Measurements from ENCODE around the gene SLC51B. TPM values are rescaled to one million over a fixed set of nuclear protein-coding genes. Genes with fewer than 3 reads are reported as not detected.

Gene SLC51B
- total RNA-seq, 1 donor from 2014 or later: not detected

- DNase-seq (ENCODE audit: low spot score): peak; percentile 74
These were observed 54.1 kb downstream of the SLC51B start for GRCh38 chr15:65099336-65099735.

- peak; percentile 28 for DNase-seq (ENCODE audit: low spot score)
These were observed 54.6 kb downstream of the SLC51B start for GRCh38 chr15:65099801-65100200.

DNA sequence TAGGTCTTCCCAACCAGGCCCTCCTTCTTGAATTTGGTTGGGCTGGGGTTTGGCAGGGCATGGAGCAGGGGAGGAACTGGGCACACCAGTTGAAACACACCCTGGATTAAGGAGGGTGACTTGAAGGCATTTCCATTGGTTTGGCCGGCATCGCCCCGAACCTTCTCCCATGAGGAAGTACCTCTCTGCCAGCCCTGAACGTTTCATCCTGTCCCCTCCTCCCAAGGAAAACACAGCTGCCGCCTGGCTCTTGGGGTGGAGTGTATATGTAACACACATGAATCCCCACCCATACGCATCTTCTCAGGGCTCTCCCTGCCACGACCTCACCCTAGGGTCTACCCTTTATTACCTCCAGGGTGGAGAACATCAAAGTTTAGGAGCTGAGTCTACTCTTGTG, 55.3 kb downstream of the SLC51B start:
- DNase-seq (ENCODE audit: low spot score): peak; percentile 89

- DNase-seq (ENCODE audit: low spot score): peak; percentile 89
These were observed 56.3 kb downstream of the SLC51B start for GRCh38 chr15:65101411-65101890.

GRCh38 chr15:65101891-65102708, 56.9 kb downstream of the SLC51B start:
- DNase-seq (ENCODE audit: low spot score): peak; percentile 89

DNA sequence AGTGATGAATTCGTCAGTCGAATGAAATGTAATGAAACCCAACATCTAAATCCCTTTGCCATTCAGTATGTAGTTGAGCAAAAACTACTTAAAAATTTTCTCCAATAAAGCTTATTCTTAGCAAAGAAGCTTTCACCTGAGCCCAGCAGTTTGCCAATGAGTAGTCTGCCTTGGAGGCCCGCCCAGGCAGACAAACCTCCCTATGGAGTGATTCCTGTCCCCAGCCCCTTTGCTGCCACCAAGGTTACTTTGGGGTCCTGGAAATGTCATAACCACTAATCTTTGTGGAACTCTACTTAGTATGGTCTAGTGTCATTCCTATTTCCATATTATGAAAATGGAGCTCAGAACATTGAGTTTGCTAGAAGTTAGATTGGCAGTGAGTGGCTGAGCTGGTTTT, 57.7 kb downstream of the SLC51B start:
- peak; percentile 57 for DNase-seq (ENCODE audit: low spot score)

Other genes with a start within 250 kb of the SLC51B start
- 1.6 TPM for gene PIF1, start 219.7 kb upstream of the SLC51B start, total RNA-seq
- 87.5 TPM for gene PLEKHO2, start 203.5 kb upstream of the SLC51B start, total RNA-seq
- gene ANKDD1A, start 133.5 kb upstream of the SLC51B start, total RNA-seq: 19.3 TPM
- gene SPG21, start 55.5 kb upstream of the SLC51B start, total RNA-seq: 93.7 TPM
- 14.5 TPM for gene MTFMT, start 15.7 kb upstream of the SLC51B start, total RNA-seq
- 4.7 TPM for gene RASL12, start 22.6 kb downstream of the SLC51B start, total RNA-seq
- not detected for gene KBTBD13, start 31.4 kb downstream of the SLC51B start, total RNA-seq
- gene UBAP1L, start 69.8 kb downstream of the SLC51B start, total RNA-seq: 3.9 TPM
- gene PDCD7, start 88.4 kb downstream of the SLC51B start, total RNA-seq: 22.9 TPM
- 47.7 TPM for gene CLPX, start 140.0 kb downstream of the SLC51B start, total RNA-seq
- 27.3 TPM for gene CILP, start 166.1 kb downstream of the SLC51B start, total RNA-seq
- 6.0 TPM for gene PARP16, start 241.5 kb downstream of the SLC51B start, total RNA-seq